Brain microvascular endothelial cell (primary cell): Measurements from ENCODE around the gene CRNKL1.

ENCODE experiments used
- DNase-seq: peaks from one replicate; pipeline ENCODE4 v3.0.0-alpha.2; 2020
- H3K27ac ChIP-seq: fragments of 250-450 bp; sonication (Bioruptor Pico); 2 replicates; pipeline ENCODE4 v1.5.1; 2020; ENCODE audit warnings: mild to moderate bottlenecking, moderate library complexity
- H3K27me3 ChIP-seq: fragments of 250-450 bp; sonication (Bioruptor Pico); replicated peaks from 2 replicates; pipeline ENCODE4 v1.5.1; 2020; ENCODE audit warnings: mild to moderate bottlenecking
- H3K36me3 ChIP-seq: fragments of 250-450 bp; sonication (Bioruptor Pico); replicated peaks from 2 replicates; pipeline ENCODE4 v1.5.1; 2020; ENCODE audit warnings: mild to moderate bottlenecking
- H3K4me3 ChIP-seq: 2 replicates; pipeline ENCODE4 v1.5.1; 2011; ENCODE audit warnings: low read depth, mild to moderate bottlenecking, control low read depth, low read length, moderate library complexity
- in situ Hi-C: cut with HindIII; loops from 2 replicates; pipeline ENCODE4 v1.10.0; 2017; ENCODE audit warnings: low sequenced_read_pairs, low pct_ligation_motif_present
- TF ChIP-seq, protein P1 (sequence below): IDR thresholded peaks from 2 replicates; pipeline ENCODE4 v1.5.1; 2011; ENCODE audit warnings: low read depth, mild to moderate bottlenecking, moderate library complexity, low read length, control low read depth, inconsistent platforms; ENCODE audit errors: missing control alignments

CRNKL1 gene

DNA sequence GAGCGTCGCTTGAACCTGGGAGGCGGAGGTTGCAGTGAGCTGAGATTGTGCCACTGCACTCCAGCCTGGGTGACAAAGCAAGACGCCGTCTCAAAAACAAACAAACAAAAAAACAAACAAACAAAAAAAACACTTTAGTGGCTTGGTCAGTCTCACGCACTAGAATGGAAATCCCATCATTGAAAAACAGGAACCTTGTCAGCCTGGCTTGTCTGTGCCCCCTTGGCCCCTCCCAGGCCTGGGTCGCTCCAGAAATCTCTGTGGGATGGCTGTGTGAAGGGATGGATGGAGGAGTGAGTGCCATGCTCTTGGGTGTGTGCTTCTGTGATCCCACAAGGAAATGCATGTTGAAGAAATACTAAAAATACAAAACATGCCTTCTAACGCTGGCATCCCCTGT lies 56.0 kb downstream of the CRNKL1 start:
- H3K4me3 ChIP-seq = no peak overlapping the region
- TF ChIP-seq, protein P1, sequence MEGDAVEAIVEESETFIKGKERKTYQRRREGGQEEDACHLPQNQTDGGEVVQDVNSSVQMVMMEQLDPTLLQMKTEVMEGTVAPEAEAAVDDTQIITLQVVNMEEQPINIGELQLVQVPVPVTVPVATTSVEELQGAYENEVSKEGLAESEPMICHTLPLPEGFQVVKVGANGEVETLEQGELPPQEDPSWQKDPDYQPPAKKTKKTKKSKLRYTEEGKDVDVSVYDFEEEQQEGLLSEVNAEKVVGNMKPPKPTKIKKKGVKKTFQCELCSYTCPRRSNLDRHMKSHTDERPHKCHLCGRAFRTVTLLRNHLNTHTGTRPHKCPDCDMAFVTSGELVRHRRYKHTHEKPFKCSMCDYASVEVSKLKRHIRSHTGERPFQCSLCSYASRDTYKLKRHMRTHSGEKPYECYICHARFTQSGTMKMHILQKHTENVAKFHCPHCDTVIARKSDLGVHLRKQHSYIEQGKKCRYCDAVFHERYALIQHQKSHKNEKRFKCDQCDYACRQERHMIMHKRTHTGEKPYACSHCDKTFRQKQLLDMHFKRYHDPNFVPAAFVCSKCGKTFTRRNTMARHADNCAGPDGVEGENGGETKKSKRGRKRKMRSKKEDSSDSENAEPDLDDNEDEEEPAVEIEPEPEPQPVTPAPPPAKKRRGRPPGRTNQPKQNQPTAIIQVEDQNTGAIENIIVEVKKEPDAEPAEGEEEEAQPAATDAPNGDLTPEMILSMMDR = no peak
- no peak for DNase-seq
- in situ Hi-C loops = loop anchor here (25.0 kb wide), 1 partner anchor 309 kb away; no protein-coding TSS in a partner anchor
- H3K27ac ChIP-seq = no peak overlapping the region
- no peaks in the 10 kb centered on the region for H3K27me3 ChIP-seq
- peaks cover 50% of the 10 kb centered on the region for H3K36me3 ChIP-seq

DNA sequence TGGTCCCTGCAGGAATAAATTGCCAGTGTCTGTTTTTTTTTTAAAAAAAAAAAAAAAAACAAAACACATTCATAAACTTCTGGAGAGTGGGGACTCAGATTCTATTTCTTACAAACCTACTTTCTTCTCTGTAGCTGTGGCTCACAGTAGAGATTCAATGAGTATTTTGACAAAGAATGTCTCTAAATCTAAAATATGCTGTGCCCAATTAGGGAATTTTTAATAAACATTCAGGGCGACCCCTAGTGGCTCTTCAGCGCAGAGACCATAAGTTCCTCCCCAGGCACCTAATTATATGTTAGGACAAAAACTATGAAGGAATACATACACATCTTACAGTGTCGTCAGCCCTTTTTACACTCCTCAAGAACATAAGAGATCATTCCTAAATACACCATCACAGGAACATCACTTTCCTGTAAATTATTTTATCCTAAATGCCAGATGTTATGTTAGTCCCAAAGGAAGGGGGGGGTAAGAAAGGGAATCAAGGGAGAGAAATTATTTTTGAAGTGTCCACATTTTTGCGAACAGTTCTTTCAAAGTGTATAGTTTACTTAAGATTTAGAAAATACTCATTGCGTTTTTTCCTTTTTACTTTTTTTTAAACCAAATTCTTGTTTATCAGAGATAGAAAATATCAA lies 56.9 kb downstream of the CRNKL1 start:
- TF ChIP-seq, protein P1 = peak; percentile 82
- H3K4me3 ChIP-seq = no peak overlapping the region
- H3K27ac ChIP-seq = no peak overlapping the region
- in situ Hi-C loops = loop anchor here (25.0 kb wide), 1 partner anchor 308 kb away; no protein-coding TSS in a partner anchor
- H3K27me3 ChIP-seq = no peaks in the 10 kb centered on the region
- no peak for DNase-seq
- H3K36me3 ChIP-seq = peaks cover 42% of the 10 kb centered on the region

DNA sequence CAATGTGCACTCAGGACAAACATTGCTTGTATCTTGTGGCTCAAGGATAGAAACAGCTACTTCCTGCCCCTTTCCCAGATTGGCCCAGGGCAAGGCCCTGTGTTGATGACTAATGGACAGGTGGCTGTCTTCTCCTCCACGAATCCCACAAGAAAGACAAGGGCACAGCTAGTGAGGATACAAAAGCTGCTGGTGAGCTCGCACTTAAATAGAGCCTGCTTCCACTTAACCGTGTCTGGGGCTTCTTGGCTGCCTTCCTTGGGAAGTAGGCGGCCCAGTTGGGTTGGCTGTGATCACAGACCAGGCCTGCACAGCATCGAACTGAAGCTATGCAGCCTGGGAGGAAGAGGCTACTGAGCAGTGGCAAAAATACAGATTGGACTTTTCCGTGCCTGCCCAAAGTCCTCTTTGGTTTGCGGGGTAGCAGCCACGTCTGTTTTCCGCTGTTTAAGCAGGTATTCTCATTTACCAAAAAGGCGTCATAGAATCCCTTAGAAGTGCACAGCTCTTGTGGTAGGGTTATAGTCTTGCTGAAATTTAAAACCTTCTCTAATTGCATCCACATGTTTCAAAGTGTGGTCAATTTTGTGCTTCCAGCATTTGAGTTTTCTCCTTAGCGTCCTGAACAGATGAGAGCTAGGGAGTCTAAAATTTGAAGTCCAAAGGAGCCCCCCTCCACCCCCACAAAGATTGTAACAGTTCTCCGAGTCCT lies 58.2 kb downstream of the CRNKL1 start:
- Histone ChIP-seq H3K27ac (peak overlapping the region; percentile 95), H3K4me3 (no peak overlapping the region), H3K36me3 (peaks cover 30% of the 10 kb centered on the region), H3K27me3 (no peaks in the 10 kb centered on the region)
- in situ Hi-C loops = loop anchor here (25.0 kb wide), 1 partner anchor 307 kb away; no protein-coding TSS in a partner anchor
- peak; percentile 37 for DNase-seq
- TF ChIP-seq, protein P1 = no peak

DNA sequence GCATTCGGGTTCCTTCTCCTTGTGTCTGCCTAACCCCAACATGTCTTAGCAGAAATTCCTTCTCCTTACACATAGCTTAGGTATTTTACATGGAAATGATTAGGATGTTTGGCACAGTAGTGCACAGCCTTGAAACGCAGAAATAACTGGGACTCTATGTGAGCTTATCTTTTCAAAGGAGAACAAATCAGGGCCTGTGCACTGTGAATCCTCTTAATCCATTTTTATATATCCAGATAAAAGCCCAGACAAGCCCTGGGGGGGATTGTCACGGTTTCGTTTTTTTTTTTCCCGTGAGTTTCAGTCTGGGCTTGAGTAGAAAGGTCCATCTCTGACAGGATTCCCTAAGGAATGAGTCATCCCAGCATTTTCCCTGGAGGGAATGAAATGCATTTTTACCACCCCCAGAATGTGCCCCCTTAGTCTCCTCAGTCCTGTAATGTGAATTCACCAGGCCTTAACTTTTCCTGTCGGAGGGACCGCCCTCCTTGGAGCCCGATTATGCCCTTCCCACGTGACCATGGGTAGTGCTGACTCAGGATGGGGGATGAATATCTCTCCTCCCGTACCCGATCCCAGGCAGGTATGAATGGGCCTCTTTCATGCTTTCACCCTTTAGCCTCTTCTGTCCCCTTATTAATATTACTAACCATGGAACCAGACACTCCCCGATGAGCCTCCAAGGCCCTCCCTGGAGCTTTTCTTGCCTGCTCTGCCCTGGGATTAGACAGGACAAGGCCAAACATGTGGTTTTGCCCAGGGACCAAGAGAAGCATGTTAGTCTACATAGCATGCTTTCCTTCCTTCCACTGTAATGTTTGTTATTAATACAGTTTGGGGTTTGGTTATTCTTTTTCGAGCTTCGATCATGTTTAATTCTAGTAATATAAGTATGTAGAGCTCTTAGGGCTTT lies 59.0 kb downstream of the CRNKL1 start:
- TF ChIP-seq, protein P1 = no peak
- Histone ChIP-seq H3K4me3 (peak overlapping the region; percentile 24), H3K36me3 (peaks cover 21% of the 10 kb centered on the region), H3K27ac (peak overlapping the region; percentile 95), H3K27me3 (no peaks in the 10 kb centered on the region)
- in situ Hi-C loops = loop anchor here (25.0 kb wide), 1 partner anchor 306 kb away; no protein-coding TSS in a partner anchor
- DNase-seq = peak; percentile 88

DNA sequence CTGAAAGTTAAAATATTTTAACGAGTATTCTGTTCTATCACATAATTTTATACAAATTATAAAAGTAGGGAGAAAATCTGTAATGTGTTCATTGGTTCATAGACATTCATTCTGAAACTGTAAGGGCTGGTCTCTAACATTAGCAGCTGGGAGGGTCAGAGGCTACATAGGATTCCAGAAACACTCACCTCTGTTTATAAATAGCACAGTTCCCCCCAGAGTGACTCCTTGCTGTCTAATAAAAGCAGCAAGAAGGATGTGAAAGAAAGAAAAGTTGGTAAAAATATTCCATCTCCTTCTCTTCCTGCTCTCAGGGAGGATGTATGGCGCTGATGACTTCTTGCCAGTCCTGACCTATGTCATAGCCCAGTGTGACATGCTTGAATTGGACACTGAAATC lies 60.4 kb downstream of the CRNKL1 start:
- no peaks in the 10 kb centered on the region for H3K27me3 ChIP-seq
- DNase-seq = no peak
- in situ Hi-C loops = loop anchor here (25.0 kb wide), 1 partner anchor 305 kb away; no protein-coding TSS in a partner anchor
- H3K27ac ChIP-seq = peak overlapping the region; percentile 95
- no peak overlapping the region for H3K4me3 ChIP-seq
- peaks cover 11% of the 10 kb centered on the region for H3K36me3 ChIP-seq
- TF ChIP-seq, protein P1 = no peak
